HEK293 (cell line): ENCODE results near the gene PAFAH1B2.

ENCODE experiments used
- CTCF ChIA-PET: fragments of 350-600 bp; formaldehyde crosslinking; extraction: SDS; loops from one replicate; lab custom pipeline; 2021; ENCODE audit warnings: antibody characterized with exemption; lab: Yijun Ruan, JAX
- POLR2A ChIA-PET: fragments of 300-600 bp; formaldehyde crosslinking; extraction: SDS; loops from one replicate; lab custom pipeline; 2020; ENCODE audit warnings: antibody characterized with exemption, inconsistent platforms; lab: Yijun Ruan, JAX
- H3K27ac ChIP-seq: fragments of 200-500 bp; sonication (Bioruptor generic); 2 replicates; pipeline ENCODE4 v1.5.1; 2014; ENCODE audit warnings: low read depth, low read length, control low read depth, inconsistent platforms; ENCODE audit errors: extremely low read depth
- H3K36me3 ChIP-seq, 2 experiments: fragments of 200-500 bp in 1 of 2; sonication (Bioruptor generic) in 1 of 2; 1 replicate in 1 of 2; 2 replicates in 1 of 2; pipeline ENCODE4 v1.5.1; 2014 to 2017; ENCODE audit warnings: inconsistent platforms in 2 of 2, low read length in 2 of 2; ENCODE audit not compliant: control insufficient read depth in 2 of 2, insufficient read depth in 1 of 2
- H3K4me1 ChIP-seq: fragments of 200-500 bp; sonication (Bioruptor generic); 2 replicates; pipeline ENCODE4 v1.5.1; 2014; ENCODE audit warnings: mild to moderate bottlenecking, low read length, inconsistent platforms; ENCODE audit not compliant: control insufficient read depth, insufficient read depth
- H3K4me3 ChIP-seq: 2 replicates; pipeline ENCODE4 v1.5.1; 2011; ENCODE audit warnings: low read depth, mild to moderate bottlenecking, control low read depth, low read length, moderate library complexity
- H3K9me3 ChIP-seq: fragments of 200-500 bp; sonication (Bioruptor generic); 2 replicates; pipeline ENCODE4 v1.5.1; 2014; ENCODE audit warnings: low read depth, low read length, inconsistent platforms; ENCODE audit not compliant: control insufficient read depth, insufficient read depth
- AEBP2 ChIP-seq: fragments of 450-650 bp; formaldehyde crosslinking; IDR thresholded peaks from 2 replicates; pipeline ENCODE4 v1.5.1; 2016; ENCODE audit warnings: missing biosample characterization, missing genetic modification characterization, borderline replicate concordance
- CTCF ChIP-seq: fragments of 450-650 bp; formaldehyde crosslinking; IDR thresholded peaks from 2 replicates; pipeline ENCODE4 v1.5.1; 2016; ENCODE audit warnings: missing biosample characterization, missing genetic modification characterization
- HIC1 ChIP-seq: fragments of 450-650 bp; formaldehyde crosslinking; IDR thresholded peaks from 2 replicates; pipeline ENCODE4 v1.5.1; 2016; ENCODE audit warnings: missing biosample characterization, missing genetic modification characterization
- HOXC10 ChIP-seq: sonication (generic); formaldehyde crosslinking; IDR thresholded peaks from 2 replicates; pipeline ENCODE4 v1.8.1; 2023; ENCODE audit warnings: mild to moderate bottlenecking, missing genetic modification reagents
- HOXD13 ChIP-seq: sonication (generic); formaldehyde crosslinking; IDR thresholded peaks from 2 replicates; pipeline ENCODE4 v1.8.0; 2022; ENCODE audit warnings: missing genetic modification reagents, borderline replicate concordance
- OVOL3 ChIP-seq: fragments of 450-650 bp; formaldehyde crosslinking; IDR thresholded peaks from 2 replicates; pipeline ENCODE4 v1.5.1; 2016; ENCODE audit warnings: missing biosample characterization, missing genetic modification characterization
- PRDM10 ChIP-seq: fragments of 450-650 bp; formaldehyde crosslinking; IDR thresholded peaks from 2 replicates; pipeline ENCODE4 v1.5.1; 2016; ENCODE audit warnings: missing biosample characterization, missing genetic modification characterization
- RBAK ChIP-seq: fragments of 450-650 bp; formaldehyde crosslinking; IDR thresholded peaks from 2 replicates; pipeline ENCODE4 v1.5.1; 2016; ENCODE audit warnings: missing biosample characterization, missing genetic modification characterization
- TCF7L2 ChIP-seq: IDR thresholded peaks from 2 replicates; pipeline ENCODE4 v1.6.1; 2011; ENCODE audit warnings: low read depth, mild to moderate bottlenecking, inconsistent platforms, low read length, moderate library complexity, borderline replicate concordance
- ZBTB21 ChIP-seq: fragments of 450-650 bp; formaldehyde crosslinking; IDR thresholded peaks from 2 replicates; pipeline ENCODE4 v1.5.1; 2017; ENCODE audit warnings: missing biosample characterization, missing genetic modification characterization
- ZNF121 ChIP-seq: fragments of 450-650 bp; formaldehyde crosslinking; IDR thresholded peaks from 2 replicates; pipeline ENCODE4 v1.5.1; 2016; ENCODE audit warnings: missing biosample characterization, missing genetic modification characterization
- ZNF16 ChIP-seq: fragments of 450-650 bp; formaldehyde crosslinking; IDR thresholded peaks from 2 replicates; pipeline ENCODE4 v1.5.1; 2016; ENCODE audit warnings: low read depth, missing biosample characterization, missing genetic modification characterization
- ZNF239 ChIP-seq: fragments of 450-650 bp; formaldehyde crosslinking; IDR thresholded peaks from 2 replicates; pipeline ENCODE4 v1.5.1; 2016; ENCODE audit warnings: missing biosample characterization, missing genetic modification characterization
- ZNF398 ChIP-seq: fragments of 450-650 bp; formaldehyde crosslinking; IDR thresholded peaks from 2 replicates; pipeline ENCODE4 v1.5.1; 2017; ENCODE audit warnings: missing biosample characterization, missing genetic modification characterization
- ZNF560 ChIP-seq: fragments of 450-650 bp; formaldehyde crosslinking; IDR thresholded peaks from 2 replicates; pipeline ENCODE4 v1.5.1; 2017; ENCODE audit warnings: missing biosample characterization, missing genetic modification characterization, borderline replicate concordance
- ZNF585B ChIP-seq: fragments of 450-650 bp; formaldehyde crosslinking; IDR thresholded peaks from 2 replicates; pipeline ENCODE4 v1.5.1; 2016; ENCODE audit warnings: missing biosample characterization, missing genetic modification characterization
- ZNF843 ChIP-seq: fragments of 450-650 bp; formaldehyde crosslinking; IDR thresholded peaks from 2 replicates; pipeline ENCODE4 v1.5.1; 2016; ENCODE audit warnings: missing biosample characterization, missing genetic modification characterization
- ZSCAN18 ChIP-seq: fragments of 450-650 bp; formaldehyde crosslinking; IDR thresholded peaks from 2 replicates; pipeline ENCODE4 v1.5.1; 2016; ENCODE audit warnings: missing biosample characterization, missing genetic modification characterization
- ZSCAN30 ChIP-seq: fragments of 450-650 bp; IDR thresholded peaks from 2 replicates; pipeline ENCODE4 v1.5.1; 2018; ENCODE audit warnings: missing biosample characterization, mild to moderate bottlenecking, missing genetic modification characterization, moderate library complexity

PAFAH1B2 gene

GRCh38 chr11:117187799-117188481, 43.9 kb downstream of the PAFAH1B2 start:
- ChIA-PET CTCF (interaction anchor here (1.1 kb wide), 1 partner anchor 34 kb away, joined by 3 read pairs; no protein-coding TSS in a partner anchor), POLR2A (no interaction called here)
- Histone ChIP-seq H3K4me1 (no peaks in the 10 kb centered on the region), H3K9me3 (no peaks in the 10 kb centered on the region), H3K4me3 (no peak overlapping the region), H3K36me3 (peaks cover 0 to 79% of the 10 kb centered on the region in 2 experiments; a peak in 1 of 3 replicates), H3K27ac (no peak overlapping the region)
- TF ChIP-seq CTCF (tag by site-specific recombination): no peak
- no peak for TF ChIP-seq AEBP2 (tag by site-specific recombination)
- TF ChIP-seq HOXC10 (CRISPR knock-in tag): no peak
- TF ChIP-seq ZNF121 (tag by site-specific recombination): no peak
- TF ChIP-seq ZNF560: no peak
- TF ChIP-seq ZNF843: no peak
- no peak for TF ChIP-seq TCF7L2
- TF ChIP-seq RBAK (tag by site-specific recombination): no peak
- no peak for TF ChIP-seq ZNF16 (tag by site-specific recombination)
- no peak for TF ChIP-seq ZNF585B (tag by site-specific recombination)
- TF ChIP-seq ZBTB21 (tag by site-specific recombination): no peak
- TF ChIP-seq ZNF239 (tag by site-specific recombination): no peak
- TF ChIP-seq ZNF398 (tag by site-specific recombination): no peak

- TF ChIP-seq OVOL3 (tag by site-specific recombination) (no peak), ZSCAN18 (tag by site-specific recombination) (no peak), AEBP2 (tag by site-specific recombination) (no peak), HOXD13 (CRISPR knock-in tag) (no peak), HIC1 (tag by site-specific recombination) (no peak), PRDM10 (tag by site-specific recombination) (no peak), ZSCAN30 (tag by site-specific recombination) (no peak)
- Histone ChIP-seq H3K27ac (no peak overlapping the region), H3K4me1 (no peaks in the 10 kb centered on the region), H3K4me3 (no peak overlapping the region), H3K36me3 (peaks cover 0 to 84% of the 10 kb centered on the region in 2 experiments; a peak in 1 of 3 replicates), H3K9me3 (no peaks in the 10 kb centered on the region)
- POLR2A ChIA-PET: interaction anchor here (0.9 kb wide), 1 partner anchor 8 kb away, joined by 3 read pairs; no protein-coding TSS in a partner anchor
- CTCF ChIA-PET: interaction anchor here (1.1 kb wide), 1 partner anchor 33 kb away, joined by 3 read pairs; no protein-coding TSS in a partner anchor
Observed at GRCh38 chr11:117188620-117189081, 44.6 kb downstream of the PAFAH1B2 start.
